Ovary (tissue), 9 donors: ENCODE measurements around the gene GSTO1. TPM values are rescaled to one million over a fixed set of nuclear protein-coding genes. Genes with fewer than 3 reads are reported as not detected.

Source experiments
- DNase-seq, 5 donors: peaks; one replicate each; pipeline ENCODE4 v3.0.0-alpha.2; 2019 to 2020
- H3K27ac ChIP-seq, 2 donors: fragments of 200-600 bp; one replicate each; pipeline versions ENCODE4 v1.5.1 to v1.8.0; 2019 to 2022
- H3K27me3 ChIP-seq: fragments of 200-600 bp; one replicate; pipeline ENCODE4 v1.8.0; 2022
- H3K36me3 ChIP-seq: fragments of 200-600 bp; sonication (generic); one replicate; pipeline ENCODE4 v1.5.1; 2019
- H3K4me1 ChIP-seq: one replicate; pipeline ENCODE4 v1.8.1; 2013; ENCODE audit warnings: mild to moderate bottlenecking, moderate library complexity; ENCODE audit not compliant: insufficient read depth
- H3K4me3 ChIP-seq: fragments of 200-600 bp; sonication (generic); one replicate; pipeline ENCODE4 v1.5.1; 2017
- H3K9me3 ChIP-seq, 2 donors: fragments of 200-600 bp in 1 of 2; sonication (generic) in 1 of 2; one replicate each; pipeline versions ENCODE4 v1.5.1 to v1.8.1; 2013 to 2019; ENCODE audit warnings: mild to moderate bottlenecking in 1 of 2, moderate library complexity in 1 of 2
- CTCF ChIP-seq, 3 donors: fragments of 450-650 bp in 2 of 3; fragments of 200-600 bp in 1 of 3; IDR thresholded peaks; one replicate each; pipeline versions ENCODE4 v1.5.1 to v1.8.0; 2016 to 2022; ENCODE audit warnings: antibody characterized with exemption in 3 of 3, mild to moderate bottlenecking in 1 of 3
- EP300 ChIP-seq: sonication (generic); formaldehyde crosslinking; IDR thresholded peaks from one replicate; pipeline ENCODE4 v1.6.1; 2017; ENCODE audit warnings: antibody characterized with exemption
- POLR2A ChIP-seq: fragments of 450-650 bp; IDR thresholded peaks from one replicate; pipeline ENCODE4 v1.6.1; 2017; ENCODE audit warnings: antibody characterized with exemption, mild to moderate bottlenecking, moderate library complexity
- WGBS, 3 donors: extraction: QIAGEN DNeasy Blood & Tissue Kit in 1 of 3; methylation state at CpG; one replicate each; pipeline versions ENCODE4 v1.1.5 to v1.1.7; 2013 to 2017; 5-methylcytosine and 5-hydroxymethylcytosine counted together
- intact Hi-C, 4 donors: fragments of 100-400 bp; cut with DNase I; formaldehyde crosslinking; loops; one replicate each; pipeline versions ENCODE4 v1.11.0 to v1.15.1; 2022 to 2023
- polyA plus RNA-seq, 2 donors: library from polyadenylated mRNA; stranded (reverse); fragments of 200-250 nt in 1 of 2; fragments of 350-450 nt in 1 of 2; fragmentation: Illumina TruSeq in 1 of 2; extraction: RNeasy Lipid Tissue Mini Kit (QIAGEN cat#74804) in 1 of 2; gene quantifications; one replicate each; pipeline ENCODE4 v1.2.3, GENCODE V29; 2013 to 2014
- total RNA-seq, 7 donors: library from RNA; depleted of rRNA in 2 of 7; stranded (reverse); fragments of >200 nt in 2 of 7; fragmentation: NEBNext Ultra II Directional in 3 of 7; extraction: Animal tissue kit (Norgen Biotek cat#: 25700) in 3 of 7; gene quantifications; one replicate each; pipeline versions ENCODE4 v1.1.0 to v1.2.4, GENCODE V29; 2016 to 2023
- donor health status: DM: no; HTN: no; CAD: no; lungs with moderate emphysema.
- donor health status: DM: no; HTN: no; CAD: no.
- donor health status: Bipolar disorder and iron deficiency.
- donor health status: DM: yes; HTN: yes; CAD: no.
- donor health status: DM: no; HTN: no; CAD: no.
- donor health status: DM: yes; HTN: yes; CAD: no.

GSTO1 gene
- total and polyA plus RNA-seq, 9 donors, result 58.7 to 125 (median 91.0) TPM

GRCh38 chr10:104288355-104288754, 33.7 kb downstream of the GSTO1 start:
- Histone ChIP-seq H3K27ac (no peak overlapping the region), H3K4me1 (peaks cover 2% of the 10 kb centered on the region), H3K36me3 (no peaks in the 10 kb centered on the region), H3K4me3 (no peak overlapping the region), H3K9me3 (no peaks in the 10 kb centered on the region), H3K27me3 (no peaks in the 10 kb centered on the region)
- intact Hi-C loops, result no loop called here
- DNase-seq, result no peak
- 62 to 71% (median 67%) methylated on average over 1 of the region's 1 CpG for WGBS, 3 donors
- TF ChIP-seq CTCF (IDR thresholded peaks at IDR 0.05) (no peak), EP300 (no peak), POLR2A (no peak)

- Histone ChIP-seq H3K4me3 (no peak overlapping the region), H3K4me1 (peaks cover 2% of the 10 kb centered on the region), H3K27ac (no peak overlapping the region), H3K36me3 (no peaks in the 10 kb centered on the region), H3K27me3 (no peaks in the 10 kb centered on the region), H3K9me3 (no peaks in the 10 kb centered on the region)
- WGBS, 3 donors, result 1% methylated on average over 26 of the region's 26 CpGs
- intact Hi-C loops, result loop anchor here in 2 of 4 donors (2.0 kb wide), 2 partner anchors 57 to 59 kb away; no protein-coding TSS in a partner anchor
- TF ChIP-seq CTCF (IDR thresholded peaks at IDR 0.05), result peak; percentile 98 to 100 (median 99)
- peak; percentile 26 for TF ChIP-seq POLR2A
- TF ChIP-seq EP300, result no peak
- DNase-seq, result peak; percentile 86 to 95 (median 92)
Measured at GRCh38 chr10:104291439-104291951, 36.8 kb downstream of the GSTO1 start.

- Histone ChIP-seq H3K9me3 (no peaks in the 10 kb centered on the region), H3K4me3 (no peak overlapping the region), H3K27ac (no peak overlapping the region), H3K4me1 (peaks cover 2% of the 10 kb centered on the region), H3K27me3 (no peaks in the 10 kb centered on the region), H3K36me3 (no peaks in the 10 kb centered on the region)
- intact Hi-C loops, result no loop called here
- 36 to 44% (median 44%) methylated on average over 2 of the region's 2 CpGs for WGBS, 3 donors
- TF ChIP-seq POLR2A (no peak), EP300 (no peak), CTCF (IDR thresholded peaks at IDR 0.05) (no peak)
- DNase-seq, result no peak
Measured at GRCh38 chr10:104293011-104293410, 38.3 kb downstream of the GSTO1 start.

- intact Hi-C loops, result no loop called here
- Histone ChIP-seq H3K36me3 (no peaks in the 10 kb centered on the region), H3K27ac (no peak overlapping the region), H3K4me1 (peaks cover 3% of the 10 kb centered on the region), H3K4me3 (no peak overlapping the region), H3K9me3 (no peaks in the 10 kb centered on the region), H3K27me3 (no peaks in the 10 kb centered on the region)
- no peak for TF ChIP-seq EP300
- no peak for TF ChIP-seq CTCF (IDR thresholded peaks at IDR 0.05)
- TF ChIP-seq POLR2A, result no peak
- 82 to 91% (median 82%) methylated on average over 5 of the region's 5 CpGs for WGBS, 3 donors
- DNase-seq, result no peak
Measured at GRCh38 chr10:104293781-104294321, 39.2 kb downstream of the GSTO1 start.
